GM10248 (cell line): ENCODE data around the gene FEZ2.

Experiments
- CTCF ChIA-PET: fragments of 300-600 bp; sonication (Branson Sonifier 250); formaldehyde crosslinking; extraction: SDS; loops from one replicate; lab custom pipeline; 2021; ENCODE audit warnings: antibody characterized with exemption; lab: Yijun Ruan, JAX
- POLR2A ChIA-PET: fragments of 350-650 bp; sonication (Branson Sonifier 250); formaldehyde crosslinking; extraction: SDS; loops from one replicate; lab custom pipeline; 2020; ENCODE audit warnings: antibody characterized with exemption; lab: Yijun Ruan, JAX
- DNase-seq: peaks from one replicate; pipeline ENCODE4 v3.0.0; 2012; ENCODE audit errors: extremely low spot score
- CTCF ChIP-seq: IDR thresholded peaks from 2 replicates; pipeline ENCODE4 v1.5.1; 2012; ENCODE audit warnings: mild to moderate bottlenecking, low read depth; ENCODE audit errors: extremely low read depth, missing control alignments, control extremely low read depth

Gene FEZ2

GRCh38 chr2:36582951-36583350 lies 15.0 kb downstream of the FEZ2 start:
- ChIA-PET POLR2A (no interaction called here), CTCF (no interaction called here)
- no peak for TF ChIP-seq CTCF
- DNase-seq, result no peak

GRCh38 chr2:36582538-36582937 lies 15.4 kb downstream of the FEZ2 start:
- TF ChIP-seq CTCF, result no peak
- DNase-seq, result no peak
- CTCF ChIA-PET, result no interaction called here
- POLR2A ChIA-PET, result no interaction called here

- ChIA-PET CTCF (no interaction called here), POLR2A (no interaction called here)
- no peak for DNase-seq
- no peak for TF ChIP-seq CTCF
These were observed 18.7 kb downstream of the FEZ2 start for GRCh38 chr2:36579297-36579664.

GRCh38 chr2:36578343-36579296 lies 19.3 kb downstream of the FEZ2 start:
- CTCF ChIA-PET, result interaction anchor here (0.9 kb wide), 1 partner anchor 33 kb away, joined by 3 read pairs; no protein-coding TSS in a partner anchor
- POLR2A ChIA-PET, result no interaction called here
- TF ChIP-seq CTCF, result no peak
- peak; percentile 18 for DNase-seq

- ChIA-PET POLR2A (no interaction called here), CTCF (interaction anchor here (0.9 kb wide), 1 partner anchor 32 kb away, joined by 3 read pairs; no protein-coding TSS in a partner anchor)
- TF ChIP-seq CTCF, result no peak
- no peak for DNase-seq
These were observed 20.1 kb downstream of the FEZ2 start for GRCh38 chr2:36577884-36578283.

GRCh38 chr2:36574560-36574959 lies 23.4 kb downstream of the FEZ2 start:
- no peak for TF ChIP-seq CTCF
- DNase-seq, result no peak

More at GRCh38 chr2:36574560-36574959, 23.4 kb downstream of the FEZ2 start:
- POLR2A ChIA-PET, result no interaction called here
- CTCF ChIA-PET, result no interaction called here
